Measurements from ENCODE around the gene LMO3. TPM values are rescaled to one million over a fixed set of nuclear protein-coding genes. Genes with fewer than 3 reads are reported as not detected.

LMO3 gene
- total and polyA plus RNA-seq, 2 of the 4 experiments (the other 2 are of a cell fraction) = 0.54 to 0.84 TPM

DNA sequence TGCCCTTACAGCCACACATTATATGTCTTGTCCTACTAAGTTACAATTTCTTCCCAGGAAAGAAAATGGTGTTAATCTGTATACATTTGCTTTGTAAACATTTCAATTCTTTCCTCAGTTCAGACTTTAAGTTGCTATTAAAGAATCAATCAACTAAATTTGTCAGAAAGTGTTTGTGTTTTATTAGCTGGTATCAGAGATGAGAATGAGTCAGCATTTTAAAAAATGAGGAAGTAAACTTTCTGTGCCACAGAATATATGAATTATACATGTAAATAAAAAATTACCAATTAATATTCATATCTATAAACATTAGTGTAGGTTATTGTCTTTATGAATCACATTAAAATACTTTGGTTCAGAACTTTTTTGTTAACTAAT lies 82.0 kb downstream of the LMO3 start:
- dilution Hi-C loops (cut with HindIII; ENCODE audit: low sequenced_read_pairs, unreplicated experiment) = no loop called here
- no peak overlapping the region for H3K14ac ChIP-seq (replicated peaks; ENCODE audit: low read depth, low read length)
- H2AFZ ChIP-seq (replicated peaks; ENCODE audit: low read length, poor library complexity) = no peak overlapping the region

More for the DNA sequence above, 82.0 kb downstream of the LMO3 start:
- no peak overlapping the region; a peak in 1 of 4 replicates for H4K8ac ChIP-seq (ENCODE audit: low read depth in 2 of 2, low read length in 2 of 2)
- no peak overlapping the region for H3K27ac ChIP-seq (ENCODE audit: insufficient read depth, low read length)
- H2BK120ac ChIP-seq (ENCODE audit: low read depth, low read length) = no peak overlapping the region
- in situ Hi-C loops (cut with MboI; ENCODE audit: low sequenced_read_pairs) (no loop called here), intact Hi-C loops (cut with micrococcal nuclease) (no loop called here)
- H3K4me2 ChIP-seq (ENCODE audit: low read depth, low read length) = no peak overlapping the region
- no peak overlapping the region for H3K9ac ChIP-seq (ENCODE audit: low read depth, low read length)
- no peak overlapping the region for H2BK20ac ChIP-seq (ENCODE audit: low read depth, low read length)
- no peak overlapping the region for H3K56ac ChIP-seq (ENCODE audit: extremely low read depth, insufficient read depth, low read length)
- H3K27me3 ChIP-seq (ENCODE audit: control insufficient read depth, insufficient read depth, low read length) = no peaks in the 10 kb centered on the region
- no peaks in the 10 kb centered on the region for H4K20me1 ChIP-seq (ENCODE audit: insufficient read depth, low read length)
- H4K91ac ChIP-seq (ENCODE audit: insufficient read depth, low read depth, low read length) = no peak overlapping the region
- no peaks in the 10 kb centered on the region for H3K79me1 ChIP-seq (ENCODE audit: low read depth in 1 of 2, low read length in 2 of 2)
- no peak overlapping the region for H3K18ac ChIP-seq (ENCODE audit: low read depth, low read length)
- ATAC-seq (ENCODE audit: low read depth) (no peak), DNase-seq (no peak)
- ChIA-PET POLR2A (ENCODE audit: unreplicated experiment) (interaction anchor here (0.7 kb wide), 1 partner anchor 480 kb away, joined by 4 read pairs; no protein-coding TSS in a partner anchor), CTCF (interaction anchor here (0.7 kb wide), 2 partner anchors 253 to 1726 kb away, joined by 3 to 4 read pairs; no protein-coding TSS in a partner anchor)
- H4K5ac ChIP-seq (ENCODE audit: low read depth, low read length) = no peak overlapping the region
- H3K36me3 ChIP-seq (ENCODE audit: control insufficient read depth, insufficient read depth, low read length) = no peaks in the 10 kb centered on the region
- H2AK9ac ChIP-seq (replicated peaks; ENCODE audit: low read depth, low read length, poor library complexity) = no peak overlapping the region
- no peak overlapping the region for H2BK15ac ChIP-seq (ENCODE audit: low read depth, low read length)
- H3K4ac ChIP-seq (ENCODE audit: low read depth, low read length) = no peak overlapping the region
- no peak overlapping the region for H2BK5ac ChIP-seq (ENCODE audit: low read depth, low read length, poor library complexity, severe bottlenecking)
- no peaks in the 10 kb centered on the region for H3K9me1 ChIP-seq (ENCODE audit: insufficient read depth, low read length)
- peaks cover 2% of the 10 kb centered on the region; the same call in 1 of the 2 replicates for H3K4me1 ChIP-seq (ENCODE audit: control insufficient read depth, insufficient read depth, low read length)
- no TSS peak for BruUV-seq (replicated peaks)
- H3K23ac ChIP-seq (ENCODE audit: low read depth, low read length) = no peak overlapping the region
- no peak for TF ChIP-seq CHD1 (IDR thresholded peaks at IDR 0.05; ENCODE audit: low read depth, low read length)
- peak; percentile 57 for TF ChIP-seq MAFK (IDR thresholded peaks at IDR 0.05; ENCODE audit: low read depth, low read length)
- TF ChIP-seq NFE2L2 (IDR thresholded peaks at IDR 0.05; ENCODE audit: low read depth, low read length) = peak; percentile 91
- no peaks in the 10 kb centered on the region for H3K9me3 ChIP-seq (ENCODE audit: control insufficient read depth, insufficient read depth, low read length)
- no peak overlapping the region for H3K4me3 ChIP-seq (ENCODE audit: insufficient read depth, low read depth, low read length)
- no peak overlapping the region for H2AK5ac ChIP-seq (ENCODE audit: low read depth, low read length)
